Smooth muscle cell (in vitro differentiated cells): ENCODE data around the gene GIPC3. TPM values are rescaled to one million over a fixed set of nuclear protein-coding genes. Genes with fewer than 3 reads are reported as not detected.

Experiments
- DNase-seq: peaks from one replicate; lab custom pipeline; 2025; ENCODE audit not compliant: unreplicated experiment; lab: John Stamatoyannopoulos, UW
- H2AFZ ChIP-seq: fragments of 200-600 bp; sonication (generic); 2 replicates; pipeline ENCODE4 v1.6.0; 2016; ENCODE audit warnings: antibody characterized with exemption, low read depth, mild to moderate bottlenecking
- H3F3A ChIP-seq: fragments of 200-600 bp; sonication (generic); 2 replicates; pipeline ENCODE4 v1.6.0; 2017; ENCODE audit warnings: antibody characterized with exemption, low read depth
- H3K27ac ChIP-seq: fragments of 200-600 bp; sonication (generic); 2 replicates; pipeline ENCODE4 v1.5.1; 2016; ENCODE audit warnings: low read depth, mild to moderate bottlenecking
- H3K27me3 ChIP-seq: fragments of 200-600 bp; sonication (generic); 2 replicates; pipeline ENCODE4 v1.6.1; 2016; ENCODE audit warnings: low read depth, mild to moderate bottlenecking
- H3K36me3 ChIP-seq: fragments of 200-600 bp; sonication (generic); 2 replicates; pipeline ENCODE4 v1.5.1; 2016; ENCODE audit warnings: low read depth
- H3K4me1 ChIP-seq: fragments of 200-600 bp; sonication (generic); 2 replicates; pipeline ENCODE4 v1.5.1; 2016; ENCODE audit warnings: low read depth
- H3K4me2 ChIP-seq: fragments of 200-600 bp; sonication (generic); 2 replicates; pipeline ENCODE4 v1.6.0; 2016; ENCODE audit warnings: mild to moderate bottlenecking
- H3K4me3 ChIP-seq: fragments of 200-600 bp; sonication (generic); 2 replicates; pipeline ENCODE4 v1.5.1; 2016; ENCODE audit warnings: mild to moderate bottlenecking
- H3K79me2 ChIP-seq: fragments of 200-600 bp; sonication (generic); 2 replicates; pipeline ENCODE4 v1.6.0; 2016; ENCODE audit warnings: low read depth, mild to moderate bottlenecking
- H3K9ac ChIP-seq: fragments of 200-600 bp; sonication (generic); 2 replicates; pipeline ENCODE4 v1.6.0; 2016; ENCODE audit warnings: low read depth
- H3K9me3 ChIP-seq: fragments of 200-600 bp; sonication (generic); replicated peaks from 2 replicates; pipeline ENCODE4 v1.5.1; 2016; ENCODE audit warnings: low read depth
- H4K20me1 ChIP-seq: fragments of 200-600 bp; sonication (generic); 2 replicates; pipeline ENCODE4 v1.6.0; 2016; ENCODE audit warnings: low read depth
- CTCF ChIP-seq: fragments of 200-600 bp; sonication (generic); IDR thresholded peaks from 2 replicates; pipeline ENCODE4 v1.5.1; 2017; ENCODE audit warnings: borderline replicate concordance, mild to moderate bottlenecking, antibody characterized with exemption; ENCODE audit not compliant: insufficient read depth, poor library complexity, severe bottlenecking
- WGBS: methylation state at CpG from one replicate; pipeline ENCODE4 v1.1.7; 2016; ENCODE audit warnings: low lambda C conversion rate; 5-methylcytosine and 5-hydroxymethylcytosine counted together
- polyA plus RNA-seq: library from polyadenylated mRNA; unstranded; fragments of >200 nt; fragmentation: Nextera tagmentation; extraction: Ambion mirVana; gene quantifications from 2 replicates; pipeline ENCODE4 v1.2.1, GENCODE V29; 2016
- total RNA-seq: library from RNA; depleted of rRNA; stranded (reverse); fragments of >200 nt; gene quantifications from 2 replicates; pipeline ENCODE4 v1.2.3, GENCODE V29; 2014

Gene GIPC3
- total and polyA plus RNA-seq, 2 experiments from 2014 or later = 0.13 to 0.96 TPM

- WGBS = 88% methylated on average over 8 of the region's 8 CpGs
- TF ChIP-seq CTCF = no peak
- H4K20me1 ChIP-seq = no peaks in the 10 kb centered on the region
- H3K4me2 ChIP-seq = no peak overlapping the region
- no peak overlapping the region for H3K9ac ChIP-seq
- no peak overlapping the region for H3K27ac ChIP-seq
- no peaks in the 10 kb centered on the region for H3F3A ChIP-seq
- H3K4me1 ChIP-seq = no peaks in the 10 kb centered on the region
- no peak overlapping the region for H2AFZ ChIP-seq
- peaks cover 3% of the 10 kb centered on the region for H3K27me3 ChIP-seq
- no peaks in the 10 kb centered on the region for H3K9me3 ChIP-seq
- H3K36me3 ChIP-seq = no peaks in the 10 kb centered on the region
- H3K4me3 ChIP-seq = no peak overlapping the region
- DNase-seq = no peak
- H3K79me2 ChIP-seq = no peaks in the 10 kb centered on the region
Measured at GRCh38 chr19:3590991-3591659, 5.8 kb downstream of the GIPC3 start.

- H3K79me2 ChIP-seq = no peaks in the 10 kb centered on the region
- TF ChIP-seq CTCF = no peak
- no peaks in the 10 kb centered on the region for H3K9me3 ChIP-seq
- no peaks in the 10 kb centered on the region for H3F3A ChIP-seq
- no peaks in the 10 kb centered on the region for H3K4me1 ChIP-seq
- H3K9ac ChIP-seq = no peak overlapping the region
- no peak overlapping the region for H3K4me2 ChIP-seq
- no peaks in the 10 kb centered on the region for H3K36me3 ChIP-seq
- DNase-seq = no peak
- no peak overlapping the region for H3K4me3 ChIP-seq
- 95% methylated on average over 9 of the region's 9 CpGs for WGBS
- H3K27me3 ChIP-seq = no peaks in the 10 kb centered on the region
- H3K27ac ChIP-seq = no peak overlapping the region
- H4K20me1 ChIP-seq = no peaks in the 10 kb centered on the region
- H2AFZ ChIP-seq = no peak overlapping the region
Measured at GRCh38 chr19:3591876-3592613, 6.8 kb downstream of the GIPC3 start.

- no peaks in the 10 kb centered on the region for H3K36me3 ChIP-seq
- WGBS = 46% methylated on average over 11 of the region's 11 CpGs
- no peak overlapping the region for H3K4me2 ChIP-seq
- H3K79me2 ChIP-seq = no peaks in the 10 kb centered on the region
- no peak for TF ChIP-seq CTCF
- no peak overlapping the region for H3K27ac ChIP-seq
- no peak overlapping the region for H3K4me3 ChIP-seq
- no peaks in the 10 kb centered on the region for H3K9me3 ChIP-seq
- no peaks in the 10 kb centered on the region for H4K20me1 ChIP-seq
- H3K27me3 ChIP-seq = no peaks in the 10 kb centered on the region
- no peak for DNase-seq
- H3K4me1 ChIP-seq = no peaks in the 10 kb centered on the region
- H3F3A ChIP-seq = no peaks in the 10 kb centered on the region
- no peak overlapping the region for H2AFZ ChIP-seq
- no peak overlapping the region for H3K9ac ChIP-seq
Measured at GRCh38 chr19:3593156-3593555, 7.9 kb downstream of the GIPC3 start.
